Measurements from ENCODE around the gene ZNF714.

- TF ChIP-seq, protein P1, sequence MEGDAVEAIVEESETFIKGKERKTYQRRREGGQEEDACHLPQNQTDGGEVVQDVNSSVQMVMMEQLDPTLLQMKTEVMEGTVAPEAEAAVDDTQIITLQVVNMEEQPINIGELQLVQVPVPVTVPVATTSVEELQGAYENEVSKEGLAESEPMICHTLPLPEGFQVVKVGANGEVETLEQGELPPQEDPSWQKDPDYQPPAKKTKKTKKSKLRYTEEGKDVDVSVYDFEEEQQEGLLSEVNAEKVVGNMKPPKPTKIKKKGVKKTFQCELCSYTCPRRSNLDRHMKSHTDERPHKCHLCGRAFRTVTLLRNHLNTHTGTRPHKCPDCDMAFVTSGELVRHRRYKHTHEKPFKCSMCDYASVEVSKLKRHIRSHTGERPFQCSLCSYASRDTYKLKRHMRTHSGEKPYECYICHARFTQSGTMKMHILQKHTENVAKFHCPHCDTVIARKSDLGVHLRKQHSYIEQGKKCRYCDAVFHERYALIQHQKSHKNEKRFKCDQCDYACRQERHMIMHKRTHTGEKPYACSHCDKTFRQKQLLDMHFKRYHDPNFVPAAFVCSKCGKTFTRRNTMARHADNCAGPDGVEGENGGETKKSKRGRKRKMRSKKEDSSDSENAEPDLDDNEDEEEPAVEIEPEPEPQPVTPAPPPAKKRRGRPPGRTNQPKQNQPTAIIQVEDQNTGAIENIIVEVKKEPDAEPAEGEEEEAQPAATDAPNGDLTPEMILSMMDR (IDR thresholded peaks at IDR 0.05) = no peak
- TF ChIP-seq EP300 (IDR thresholded peaks at IDR 0.05) (no peak), POLR2A (IDR thresholded peaks at IDR 0.05) (no peak)
Measured at GRCh38 chr19:21127001-21127400, 45.0 kb downstream of the ZNF714 start.
